Mesenchymal stem cell (in vitro differentiated cells and primary cell): ENCODE measurements around the gene SYF2.

Source experiments
- DNase-seq: peaks from one replicate; pipeline ENCODE4 v3.0.0-alpha.2; 2013
- H2AFZ ChIP-seq: one replicate; pipeline ENCODE4 v1.6.1; 2013; ENCODE audit warnings: low read depth, mild to moderate bottlenecking, control low read depth, inconsistent platforms, low read length, moderate library complexity
- H2AK5ac ChIP-seq: 2 replicates; pipeline ENCODE4 v1.6.1; 2013; ENCODE audit warnings: low read length, moderate library complexity, mild to moderate bottlenecking, inconsistent platforms; ENCODE audit not compliant: severe bottlenecking
- H2BK120ac ChIP-seq: one replicate; pipeline ENCODE4 v1.6.1; 2013; ENCODE audit warnings: low read depth, mild to moderate bottlenecking, inconsistent platforms, low read length, moderate library complexity
- H2BK12ac ChIP-seq, 2 experiments: one replicate each; pipeline ENCODE4 v1.6.1; 2013; ENCODE audit warnings: inconsistent platforms in 2 of 2, low read length in 2 of 2, mild to moderate bottlenecking in 2 of 2, moderate library complexity in 2 of 2, control low read depth in 1 of 2
- H2BK15ac ChIP-seq: one replicate; pipeline ENCODE4 v1.6.1; 2013; ENCODE audit warnings: mild to moderate bottlenecking, low read depth, inconsistent platforms; ENCODE audit not compliant: poor library complexity, severe bottlenecking
- H2BK5ac ChIP-seq: 2 replicates; pipeline ENCODE4 v1.6.1; 2013; ENCODE audit warnings: low read depth, mild to moderate bottlenecking, low read length, control low read depth, inconsistent platforms; ENCODE audit not compliant: poor library complexity, severe bottlenecking
- H3K14ac ChIP-seq, 2 experiments: one replicate each; pipeline ENCODE4 v1.6.1; 2013; ENCODE audit warnings: inconsistent platforms in 2 of 2, low read length in 2 of 2, control low read depth in 1 of 2, mild to moderate bottlenecking in 1 of 2, moderate library complexity in 1 of 2
- H3K18ac ChIP-seq, 2 experiments: one replicate each; pipeline ENCODE4 v1.6.1; 2013; ENCODE audit warnings: inconsistent platforms in 2 of 2, low read length in 2 of 2, control low read depth in 1 of 2, low read depth in 1 of 2, mild to moderate bottlenecking in 1 of 2
- H3K23ac ChIP-seq, 2 experiments: one replicate each; pipeline ENCODE4 v1.6.1; 2013; ENCODE audit warnings: inconsistent platforms in 2 of 2, low read length in 2 of 2, mild to moderate bottlenecking in 2 of 2, moderate library complexity in 2 of 2, control low read depth in 1 of 2
- H3K27ac ChIP-seq: 2 replicates; pipeline ENCODE4 v1.5.1; 2013; ENCODE audit warnings: mild to moderate bottlenecking, moderate library complexity, low read length, control low read depth, inconsistent platforms; ENCODE audit not compliant: poor library complexity, severe bottlenecking
- H3K27me3 ChIP-seq, 2 experiments: 2 replicates each; pipeline versions ENCODE4 v1.6.1 to v1.7.0; 2013; ENCODE audit warnings: low read length in 2 of 2, mild to moderate bottlenecking in 2 of 2, moderate library complexity in 2 of 2, control low read depth in 1 of 2, inconsistent platforms in 1 of 2; ENCODE audit not compliant: control insufficient read depth in 1 of 2, insufficient read depth in 1 of 2
- H3K36me3 ChIP-seq, 2 experiments: 2 replicates each; pipeline versions ENCODE4 v1.6.1 to v1.7.0; 2013; ENCODE audit warnings: low read length in 2 of 2, control low read depth in 1 of 2, inconsistent platforms in 1 of 2, low read depth in 1 of 2, mild to moderate bottlenecking in 1 of 2; ENCODE audit not compliant: insufficient read depth in 2 of 2, control insufficient read depth in 1 of 2
- H3K4ac ChIP-seq, 2 experiments: one replicate each; pipeline ENCODE4 v1.6.1; 2013; ENCODE audit warnings: inconsistent platforms in 2 of 2, low read length in 2 of 2, mild to moderate bottlenecking in 2 of 2, moderate library complexity in 2 of 2, control low read depth in 1 of 2, low read depth in 1 of 2
- H3K4me1 ChIP-seq: 2 replicates; pipeline ENCODE4 v1.6.1; 2013; ENCODE audit warnings: low read depth, low read length, control low read depth; ENCODE audit not compliant: control insufficient read depth, insufficient read depth
- H3K4me2 ChIP-seq: 2 replicates; pipeline ENCODE4 v1.6.1; 2013; ENCODE audit warnings: low read length, mild to moderate bottlenecking, inconsistent platforms; ENCODE audit not compliant: poor library complexity, severe bottlenecking
- H3K4me3 ChIP-seq, 2 experiments: 2 replicates each; pipeline versions ENCODE4 v1.5.1 to v1.7.0; 2013; ENCODE audit warnings: low read length in 2 of 2, mild to moderate bottlenecking in 2 of 2, control low read depth in 1 of 2, low read depth in 1 of 2; ENCODE audit not compliant: insufficient read depth in 1 of 2
- H3K79me1 ChIP-seq: replicated peaks from 2 replicates; pipeline ENCODE4 v1.6.1; 2013; ENCODE audit warnings: mild to moderate bottlenecking, control low read depth, low read length, inconsistent platforms; ENCODE audit not compliant: poor library complexity, severe bottlenecking
- H3K9ac ChIP-seq: 2 replicates; pipeline ENCODE4 v1.7.0; 2013; ENCODE audit warnings: mild to moderate bottlenecking, low read length, moderate library complexity
- H3K9me3 ChIP-seq: 2 replicates; pipeline ENCODE4 v1.7.0; 2013; ENCODE audit warnings: mild to moderate bottlenecking, low read length; ENCODE audit not compliant: control insufficient read depth
- H4K8ac ChIP-seq: one replicate; pipeline ENCODE4 v1.6.1; 2013; ENCODE audit warnings: inconsistent platforms, mild to moderate bottlenecking, low read length, moderate library complexity
- H4K91ac ChIP-seq: one replicate; pipeline ENCODE4 v1.6.1; 2013; ENCODE audit warnings: mild to moderate bottlenecking, low read length, inconsistent platforms
- WGBS: methylation state at CpG from one replicate; pipeline ENCODE4 v1.1.7; 2013; ENCODE audit warnings: mixed read lengths; 5-methylcytosine and 5-hydroxymethylcytosine counted together

SYF2 gene

GRCh38 chr1:25184001-25184762 is 48.1 kb downstream of the SYF2 start:
- no peak overlapping the region for H2BK12ac ChIP-seq
- H3K9ac ChIP-seq, result no peak overlapping the region
- H4K8ac ChIP-seq, result no peak overlapping the region
- H3K23ac ChIP-seq, result no peak overlapping the region
- H3K27me3 ChIP-seq, result peaks cover 9 to 36% of the 10 kb centered on the region in 2 experiments
- 85% methylated on average over 12 of the region's 13 CpGs for WGBS
- no peaks in the 10 kb centered on the region for H3K9me3 ChIP-seq
- no peaks in the 10 kb centered on the region for H3K36me3 ChIP-seq
- H2BK15ac ChIP-seq, result no peak overlapping the region
- H4K91ac ChIP-seq, result no peak overlapping the region
- H3K4me3 ChIP-seq, result no peak overlapping the region
- H2AFZ ChIP-seq, result no peak overlapping the region
- H3K14ac ChIP-seq, result no peak overlapping the region
- no peaks in the 10 kb centered on the region for H3K79me1 ChIP-seq
- H3K4me2 ChIP-seq, result no peak overlapping the region
- no peak overlapping the region for H3K27ac ChIP-seq
- no peak overlapping the region for H3K4ac ChIP-seq
- H3K4me1 ChIP-seq, result peaks cover 3% of the 10 kb centered on the region
- H2AK5ac ChIP-seq, result no peak overlapping the region
- DNase-seq, result no peak
- no peak overlapping the region for H2BK120ac ChIP-seq
- H3K18ac ChIP-seq, result no peak overlapping the region
- H2BK5ac ChIP-seq, result no peak overlapping the region

- peaks cover 9 to 39% of the 10 kb centered on the region in 2 experiments for H3K27me3 ChIP-seq
- DNase-seq, result no peak
These were observed 48.9 kb downstream of the SYF2 start for GRCh38 chr1:25183126-25183980.

GRCh38 chr1:25182629-25183028 is 49.7 kb downstream of the SYF2 start:
- H3K27ac ChIP-seq, result no peak overlapping the region
- H3K4me1 ChIP-seq, result peaks cover 3% of the 10 kb centered on the region
- H3K79me1 ChIP-seq, result no peaks in the 10 kb centered on the region
- H2AFZ ChIP-seq, result no peak overlapping the region
- H2BK15ac ChIP-seq, result no peak overlapping the region
- no peak overlapping the region for H2BK12ac ChIP-seq
- H3K18ac ChIP-seq, result no peak overlapping the region
- no peak overlapping the region for H4K91ac ChIP-seq
- no peak overlapping the region for H3K4me2 ChIP-seq
- no peak overlapping the region for H2BK120ac ChIP-seq
- H3K4me3 ChIP-seq, result no peak overlapping the region
- H3K9ac ChIP-seq, result no peak overlapping the region
- H2BK5ac ChIP-seq, result no peak overlapping the region
- no peaks in the 10 kb centered on the region for H3K36me3 ChIP-seq
- no peak overlapping the region for H2AK5ac ChIP-seq
- H3K23ac ChIP-seq, result no peak overlapping the region
- peaks cover 9 to 39% of the 10 kb centered on the region in 2 experiments for H3K27me3 ChIP-seq
- H3K4ac ChIP-seq, result no peak overlapping the region
- H3K14ac ChIP-seq, result no peak overlapping the region
- no peak overlapping the region for H4K8ac ChIP-seq
- peak; percentile 75 for DNase-seq
- H3K9me3 ChIP-seq, result no peaks in the 10 kb centered on the region
- WGBS, result 44% methylated on average over 14 of the region's 14 CpGs

More at GRCh38 chr1:25183126-25183980, 48.9 kb downstream of the SYF2 start:
- Histone ChIP-seq H3K14ac (peak overlapping the region in 1 of 2 experiments; percentile 20), H2BK12ac (no peak overlapping the region), H3K9me3 (no peaks in the 10 kb centered on the region), H2BK15ac (no peak overlapping the region), H3K9ac (no peak overlapping the region), H3K27ac (no peak overlapping the region), H3K36me3 (no peaks in the 10 kb centered on the region), H3K4me3 (no peak overlapping the region), H3K4ac (no peak overlapping the region), H4K91ac (no peak overlapping the region), H3K4me2 (no peak overlapping the region), H2BK5ac (no peak overlapping the region), H4K8ac (no peak overlapping the region), H3K79me1 (no peaks in the 10 kb centered on the region), H2AK5ac (no peak overlapping the region), H3K18ac (no peak overlapping the region), H3K23ac (no peak overlapping the region), H3K4me1 (peaks cover 3% of the 10 kb centered on the region), H2AFZ (no peak overlapping the region), H2BK120ac (no peak overlapping the region)
- 90% methylated on average over 21 of the region's 21 CpGs for WGBS

- peaks cover 3% of the 10 kb centered on the region for H3K4me1 ChIP-seq
- H3K23ac ChIP-seq, result no peak overlapping the region
- H3K9ac ChIP-seq, result no peak overlapping the region
- H2BK15ac ChIP-seq, result no peak overlapping the region
- no peaks in the 10 kb centered on the region for H3K9me3 ChIP-seq
- H3K27ac ChIP-seq, result no peak overlapping the region
- no peak overlapping the region for H2AK5ac ChIP-seq
- no peaks in the 10 kb centered on the region for H3K36me3 ChIP-seq
- no peak for DNase-seq
- no peak overlapping the region for H4K8ac ChIP-seq
- H3K4ac ChIP-seq, result no peak overlapping the region
- peaks cover 5 to 31% of the 10 kb centered on the region in 2 experiments for H3K27me3 ChIP-seq
- H3K14ac ChIP-seq, result no peak overlapping the region
- H2BK120ac ChIP-seq, result no peak overlapping the region
- H3K79me1 ChIP-seq, result no peaks in the 10 kb centered on the region
- no peak overlapping the region for H3K4me2 ChIP-seq
- no peak overlapping the region for H4K91ac ChIP-seq
- no peak overlapping the region for H3K18ac ChIP-seq
- no peak overlapping the region for H3K4me3 ChIP-seq
- WGBS, result 81% methylated on average over 6 of the region's 6 CpGs
- H2BK12ac ChIP-seq, result no peak overlapping the region
- no peak overlapping the region for H2AFZ ChIP-seq
- H2BK5ac ChIP-seq, result no peak overlapping the region
These were observed 51.3 kb downstream of the SYF2 start for GRCh38 chr1:25180996-25181395.
